GM13977 (cell line): ENCODE measurements around the gene FANCG.

Source experiments
- DNase-seq: peaks from one replicate; pipeline ENCODE4 v3.0.0; 2012; ENCODE audit warnings: low spot score
- CTCF ChIP-seq: IDR thresholded peaks from 2 replicates; pipeline ENCODE4 v1.5.1; 2012; ENCODE audit warnings: mild to moderate bottlenecking, control low read depth; ENCODE audit not compliant: insufficient read depth; ENCODE audit errors: extremely low read depth, missing control alignments
- in situ Hi-C: fragments of 300-500 bp; cut with MboI; formaldehyde crosslinking; loops from one replicate; pipeline ENCODE4 v1.12.0; 2022; ENCODE audit warnings: low sequenced_read_pairs, low pct_unique_long_range_greater_than_20kb, mixed read lengths, inconsistent platforms; ENCODE audit not compliant: unreplicated experiment

The FANCG gene

GRCh38 chr9:35079426-35080341 is at the start of gene FANCG:
Gene FANCG, minus strand, starts transcription at chr9:35079942. Its CDS starts 418 bp downstream, at chr9:35079524.
- in situ Hi-C loops = no loop called here
- DNase-seq = peak; percentile 91
- TF ChIP-seq CTCF = no peak

GRCh38 chr9:35116898-35117551 is 37.3 kb upstream of the FANCG start:
- TF ChIP-seq CTCF = peak; percentile 96
- in situ Hi-C loops = no loop called here

GRCh38 chr9:35116539-35116897 is 36.8 kb upstream of the FANCG start:
- no peak for TF ChIP-seq CTCF
- no peak for DNase-seq
- in situ Hi-C loops = no loop called here

More at GRCh38 chr9:35116898-35117551, 37.3 kb upstream of the FANCG start:
- DNase-seq = peak; percentile 82

- TF ChIP-seq CTCF = no peak
- in situ Hi-C loops = no loop called here
- DNase-seq = peak; percentile 91
Observed at GRCh38 chr9:35115680-35116538, 36.2 kb upstream of the FANCG start, which contains the start of gene ATOSB. Gene ATOSB, minus strand, starts transcription at chr9:35115862. Its CDS starts 7,588 bp downstream, at chr9:35108274.

- in situ Hi-C loops = no loop called here
- TF ChIP-seq CTCF = no peak
- no peak for DNase-seq
Observed at GRCh38 chr9:35114840-35115628, 35.3 kb upstream of the FANCG start.
